Cardiac atrium fibroblast (primary cell): Measurements from ENCODE around the gene CA9. TPM values are rescaled to one million over a fixed set of nuclear protein-coding genes. Genes with fewer than 3 reads are reported as not detected.

Source experiments
- total RNA-seq: library from RNA; depleted of rRNA; stranded (reverse); fragments of >200 nt; gene quantifications from 2 replicates; pipeline ENCODE4 v1.2.3, GENCODE V29; 2015

CA9 gene
- total RNA-seq, result 8.3 and 8.8 TPM in 2 replicates

GRCh38 chr9:35673132-35674024 lies at the start of gene CA9:
Gene CA9, plus strand, starts transcription at chr9:35673928. Its CDS starts 32 bp downstream, at chr9:35673960.

GRCh38 chr9:35650341-35651158 lies 23.2 kb upstream of the CA9 start, which contains the start of gene SIT1:
Gene SIT1, minus strand, starts transcription at chr9:35650931. Its CDS starts 78 bp downstream, at chr9:35650853.

GRCh38 chr9:35657546-35658136 lies 16.1 kb upstream of the CA9 start, which contains the start of gene RMRP:
Gene RMRP, minus strand, starts transcription at chr9:35658019.

DNA sequence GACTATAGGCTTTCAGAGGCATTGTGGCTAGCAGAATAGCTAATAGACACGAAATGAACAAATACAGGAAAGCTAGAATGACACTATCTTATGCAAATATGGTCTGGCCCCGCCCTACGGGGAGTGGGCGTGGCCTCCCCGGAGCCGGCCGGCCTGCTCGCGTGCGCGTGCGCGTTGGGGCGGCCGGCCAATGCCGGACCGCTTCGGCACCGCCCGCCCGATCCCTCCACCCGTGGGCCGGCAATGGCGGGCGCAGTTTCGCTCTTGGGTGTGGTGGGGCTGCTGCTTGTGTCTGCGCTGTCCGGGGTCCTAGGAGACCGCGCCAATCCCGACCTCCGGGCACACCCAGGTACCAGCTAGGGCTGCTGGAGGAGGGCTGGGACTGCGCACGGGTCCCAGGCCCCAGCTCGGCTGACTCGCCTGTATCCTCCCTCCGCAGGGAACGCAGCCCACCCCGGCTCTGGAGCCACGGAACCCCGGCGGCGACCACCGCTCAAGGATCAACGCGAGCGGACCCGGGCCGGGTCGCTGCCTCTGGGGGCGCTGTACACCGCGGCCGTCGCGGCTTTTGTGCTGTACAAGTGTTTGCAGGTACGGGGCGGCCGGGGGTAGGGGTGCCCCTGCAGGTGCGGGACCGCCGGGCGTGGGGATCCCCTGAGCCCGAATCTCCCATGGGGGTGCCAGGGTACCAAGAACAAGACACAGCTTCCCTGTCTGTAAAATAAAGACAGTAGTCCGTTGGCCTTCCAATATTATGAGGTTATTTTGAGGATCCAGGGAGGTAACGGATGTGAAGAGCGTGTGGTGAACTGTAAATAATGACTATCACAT lies 15.4 kb upstream of the CA9 start, which contains the start of gene CCDC107:
Gene CCDC107, plus strand, starts transcription at position 156 of the 831 bp plus-strand sequence. Its CDS starts 88 bp downstream, at position 244.

GRCh38 chr9:35664531-35665470 lies 8.9 kb upstream of the CA9 start, which contains the start of gene ARHGEF39:
Gene ARHGEF39, minus strand, starts transcription at chr9:35665195. Its CDS starts 26 bp downstream, at chr9:35665169.

GRCh38 chr9:35689542-35690293 lies 16.0 kb downstream of the CA9 start, which contains the start of gene TPM2:
Gene TPM2, minus strand, starts transcription at chr9:35689925. Its CDS starts 108 bp downstream, at chr9:35689817.

Other genes with a start within 250 kb of the CA9 start
- gene RUSC2, start 183.8 kb upstream of the CA9 start, total RNA-seq, result 37.6 and 44.4 TPM in 2 replicates
- 14.1 and 16.1 TPM in 2 replicates for gene TESK1, start 68.7 kb upstream of the CA9 start, total RNA-seq
- 0.32 and 1.3 TPM in 2 replicates for gene CD72, start 55.5 kb upstream of the CA9 start, total RNA-seq
- gene SIT1, start 23.0 kb upstream of the CA9 start, total RNA-seq, result 1.3 TPM in 1 of 2 replicates, not detected in the other
- gene RMRP, start 15.9 kb upstream of the CA9 start, total RNA-seq, result 11,420 and 19,025 TPM in 2 replicates
- gene CCDC107, start 15.6 kb upstream of the CA9 start, total RNA-seq, result 12.8 and 25.8 TPM in 2 replicates
- 0.18 and 0.49 TPM in 2 replicates for gene ARHGEF39, start 8.7 kb upstream of the CA9 start, total RNA-seq
- gene TPM2, start 16.0 kb downstream of the CA9 start, total RNA-seq, result 692 and 1,021 TPM in 2 replicates
- gene TLN1, start 58.3 kb downstream of the CA9 start, total RNA-seq, result 335 and 378 TPM in 2 replicates
- 60.5 and 72.6 TPM in 2 replicates for gene CREB3, start 58.7 kb downstream of the CA9 start, total RNA-seq
- 11.7 and 22.2 TPM in 2 replicates for gene GBA2, start 75.3 kb downstream of the CA9 start, total RNA-seq
- 10.7 and 15.2 TPM in 2 replicates for gene RGP1, start 75.4 kb downstream of the CA9 start, total RNA-seq
- gene MSMP, start 80.3 kb downstream of the CA9 start, total RNA-seq, result 2.0 TPM in 1 of 2 replicates, not detected in the other
- gene NPR2, start 117.7 kb downstream of the CA9 start, total RNA-seq, result 19.9 and 27.5 TPM in 2 replicates
- 0.32 and 0.36 TPM in 2 replicates for gene SPAG8, start 138.3 kb downstream of the CA9 start, total RNA-seq
- 19.0 and 24.2 TPM in 2 replicates for gene HINT2, start 141.1 kb downstream of the CA9 start, total RNA-seq
- not detected in 2 replicates for gene FAM221B, start 154.8 kb downstream of the CA9 start, total RNA-seq
- gene TMEM8B, start 155.3 kb downstream of the CA9 start, total RNA-seq, result 2.0 and 2.1 TPM in 2 replicates
- gene OR13J1, start 196.5 kb downstream of the CA9 start, total RNA-seq, result not detected in 2 replicates
- 1.4 and 9.4 TPM in 2 replicates for gene HRCT1, start 232.3 kb downstream of the CA9 start, total RNA-seq
- 4.5 and 7.5 TPM in 2 replicates for gene SPAAR, start 235.6 kb downstream of the CA9 start, total RNA-seq